Measurements from ENCODE around the gene ADGRF3.
A peak's percentile ranks its signal among the peaks of the same experiment; 100 is the strongest.

The ADGRF3 gene

DNA sequence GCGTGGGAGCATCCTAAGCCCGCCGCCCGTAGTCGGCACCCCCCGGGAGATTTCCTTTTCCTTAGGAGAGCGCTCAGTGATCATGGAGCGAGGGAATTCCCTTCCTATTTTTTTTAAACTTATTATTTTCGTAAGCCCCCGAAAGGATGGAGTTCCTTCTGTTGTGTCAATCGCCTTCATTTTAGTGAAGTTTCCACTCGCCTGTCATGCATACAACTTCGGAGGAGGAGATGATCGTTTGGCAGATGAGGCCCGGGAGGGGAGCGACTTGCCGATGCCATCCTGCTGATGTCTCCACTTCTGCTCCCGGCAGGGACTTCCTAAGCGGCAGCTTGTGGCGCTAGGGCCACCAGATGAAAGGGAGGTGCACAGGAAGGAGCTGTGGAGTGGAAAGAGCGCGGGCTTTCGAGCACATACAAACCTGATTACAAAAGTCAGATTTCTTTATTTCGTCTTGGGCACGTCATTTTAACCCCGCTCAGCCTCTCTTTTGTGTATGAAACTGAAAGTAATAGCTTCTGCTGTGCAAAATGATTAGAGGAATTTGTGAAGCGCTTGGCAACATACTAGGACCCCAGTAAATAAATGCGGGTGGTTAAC lies at the start of gene ADGRF3:
TSS of gene ADGRF3 (minus strand) at position 336 of the 600 bp plus-strand sequence. CDS start 555 bp downstream, outside the sequence.
- no peak for TF ChIP-seq CTCF (IDR thresholded peaks at IDR 0.05; ENCODE audit: low read depth, low read length)

GRCh38 chr2:26395394-26395793 lies 48.8 kb upstream of the ADGRF3 start:
- no peak for TF ChIP-seq CTCF (IDR thresholded peaks at IDR 0.05; ENCODE audit: low read depth, low read length)
- no peak overlapping the region for H3K4me3 ChIP-seq (ENCODE audit: low read depth, low read length)

More for the DNA sequence above, at the start of gene ADGRF3:
- H3K4me3 ChIP-seq (ENCODE audit: low read depth, low read length) = peak within 1 kb of the TSS; percentile 88

GRCh38 chr2:26394694-26395093 lies 48.1 kb upstream of the ADGRF3 start:
- no peak for TF ChIP-seq CTCF (IDR thresholded peaks at IDR 0.05; ENCODE audit: low read depth, low read length)
- H3K4me3 ChIP-seq (ENCODE audit: low read depth, low read length) = no peak overlapping the region

GRCh38 chr2:26387189-26387588 lies 40.6 kb upstream of the ADGRF3 start:
- no peak for TF ChIP-seq CTCF (IDR thresholded peaks at IDR 0.05; ENCODE audit: low read depth, low read length)
- no peak overlapping the region for H3K4me3 ChIP-seq (ENCODE audit: low read depth, low read length)

- H3K4me3 ChIP-seq (ENCODE audit: low read depth, low read length) = no peak overlapping the region
- no peak for TF ChIP-seq CTCF (IDR thresholded peaks at IDR 0.05; ENCODE audit: low read depth, low read length)
These were observed 38.0 kb upstream of the ADGRF3 start for GRCh38 chr2:26384597-26384996.

DNA sequence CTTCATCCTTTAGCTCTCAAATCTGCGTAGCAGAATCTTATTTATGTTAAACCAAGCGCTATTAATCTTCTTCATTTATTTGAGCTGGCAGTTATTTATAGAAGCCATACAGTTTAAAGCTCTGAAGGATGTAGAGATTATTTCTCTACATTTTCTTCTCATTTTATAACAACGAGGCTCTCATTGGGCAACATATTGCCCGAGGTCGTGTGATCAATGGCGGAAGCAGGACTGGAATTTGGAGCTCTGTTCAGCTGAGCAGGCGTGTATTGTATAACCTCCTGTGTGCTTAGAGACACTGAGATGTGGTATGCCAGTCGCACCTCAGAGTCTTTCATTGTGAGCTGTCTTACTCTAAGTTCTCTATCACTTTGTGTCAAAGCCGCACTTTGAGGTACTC lies 37.6 kb upstream of the ADGRF3 start:
- no peak for TF ChIP-seq CTCF (IDR thresholded peaks at IDR 0.05; ENCODE audit: low read depth, low read length)
- H3K4me3 ChIP-seq (ENCODE audit: low read depth, low read length) = no peak overlapping the region

DNA sequence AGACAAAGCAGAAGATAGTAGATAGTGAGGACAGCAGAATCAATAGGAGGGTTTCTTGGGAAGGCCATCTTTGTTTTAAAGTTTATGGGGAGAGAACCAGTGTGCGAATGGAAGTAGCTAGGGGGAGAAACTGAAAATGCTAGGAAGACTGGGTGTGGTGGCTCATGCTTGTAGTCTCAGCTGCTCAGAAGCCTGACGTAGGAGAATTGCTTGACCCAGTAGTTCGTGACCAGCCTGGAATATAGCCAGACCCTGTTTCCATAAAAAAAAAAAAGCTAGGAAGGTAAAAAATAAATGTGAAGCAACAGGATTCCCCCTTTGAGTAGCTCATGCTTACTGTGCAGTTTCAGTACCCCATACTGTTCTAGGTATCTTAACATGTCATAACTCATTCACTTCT lies 36.0 kb upstream of the ADGRF3 start:
- no peak for TF ChIP-seq CTCF (IDR thresholded peaks at IDR 0.05; ENCODE audit: low read depth, low read length)
- H3K4me3 ChIP-seq (ENCODE audit: low read depth, low read length) = no peak overlapping the region
